ELR (cell line): ENCODE results near the gene MID1.

ENCODE experiments used
- DNase-seq: peaks from one replicate; pipeline ENCODE4 v3.0.0-alpha.2; 2015; ENCODE audit warnings: low read depth

The MID1 gene

GRCh38 chrX:10529344-10529743, 91.0 kb downstream of the MID1 start:
- DNase-seq = peak; percentile 68

- peak; percentile 45 for DNase-seq
Measured at GRCh38 chrX:10526451-10526850, 93.9 kb downstream of the MID1 start.

GRCh38 chrX:10525381-10526120, 94.8 kb downstream of the MID1 start:
- no peak for DNase-seq

GRCh38 chrX:10524578-10524977, 95.8 kb downstream of the MID1 start:
- no peak for DNase-seq

- DNase-seq = no peak
Measured at GRCh38 chrX:10519761-10520160, 100.6 kb downstream of the MID1 start.

- DNase-seq = no peak
Measured at GRCh38 chrX:10519278-10519677, 101.1 kb downstream of the MID1 start.

GRCh38 chrX:10518073-10518472, 102.3 kb downstream of the MID1 start:
- no peak for DNase-seq

GRCh38 chrX:10516781-10517322, 103.5 kb downstream of the MID1 start:
- no peak for DNase-seq

- DNase-seq = no peak
Measured at GRCh38 chrX:10514891-10515290, 105.5 kb downstream of the MID1 start.

GRCh38 chrX:10513974-10514373, 106.4 kb downstream of the MID1 start:
- DNase-seq = no peak

- no peak for DNase-seq
Measured at GRCh38 chrX:10512741-10513140, 107.6 kb downstream of the MID1 start.

GRCh38 chrX:10512258-10512657, 108.1 kb downstream of the MID1 start:
- DNase-seq = peak; percentile 21

- DNase-seq = no peak
Measured at GRCh38 chrX:10509397-10509796, 111.0 kb downstream of the MID1 start.

- no peak for DNase-seq
Measured at GRCh38 chrX:10508891-10509290, 111.5 kb downstream of the MID1 start.

- peak; percentile 21 for DNase-seq
Measured at GRCh38 chrX:10507876-10508275, 112.5 kb downstream of the MID1 start.

GRCh38 chrX:10507181-10507580, 113.2 kb downstream of the MID1 start:
- no peak for DNase-seq

- no peak for DNase-seq
Measured at GRCh38 chrX:10506781-10507180, 113.6 kb downstream of the MID1 start.

GRCh38 chrX:10505726-10506125, 114.7 kb downstream of the MID1 start:
- DNase-seq = no peak

- DNase-seq = no peak
Measured at GRCh38 chrX:10502961-10503360, 117.4 kb downstream of the MID1 start.

- no peak for DNase-seq
Measured at GRCh38 chrX:10501611-10502010, 118.8 kb downstream of the MID1 start.

- peak; percentile 32 for DNase-seq
Measured at GRCh38 chrX:10496345-10496965, 123.9 kb downstream of the MID1 start.

- no peak for DNase-seq
Measured at GRCh38 chrX:10495677-10496076, 124.7 kb downstream of the MID1 start.

- DNase-seq = no peak
Measured at GRCh38 chrX:10492250-10492649, 128.1 kb downstream of the MID1 start.

- DNase-seq = peak; percentile 73
Measured at GRCh38 chrX:10486373-10486772, 134.0 kb downstream of the MID1 start.
